HUES6 (cell line): ENCODE data around the gene PEPD.

Source experiments
- H3K27ac ChIP-seq: 2 replicates; pipeline ENCODE4 v1.7.0; 2013; ENCODE audit warnings: low read depth, mild to moderate bottlenecking, low read length, inconsistent platforms
- H3K27me3 ChIP-seq: 2 replicates; pipeline ENCODE4 v1.6.1; 2013; ENCODE audit warnings: low read length; ENCODE audit not compliant: control insufficient read depth, insufficient read depth
- H3K36me3 ChIP-seq: 2 replicates; pipeline ENCODE4 v1.6.1; 2013; ENCODE audit warnings: low read length; ENCODE audit not compliant: control insufficient read depth, insufficient read depth
- H3K4me1 ChIP-seq: 2 replicates; pipeline ENCODE4 v1.6.1; 2013; ENCODE audit warnings: low read length; ENCODE audit not compliant: control insufficient read depth, insufficient read depth
- H3K4me3 ChIP-seq: 2 replicates; pipeline ENCODE4 v1.5.1; 2013; ENCODE audit warnings: low read depth, low read length
- H3K9ac ChIP-seq: one replicate; pipeline ENCODE4 v1.6.1; 2013; ENCODE audit warnings: mild to moderate bottlenecking, low read length
- H3K9me3 ChIP-seq: 2 replicates; pipeline ENCODE4 v1.6.1; 2013; ENCODE audit warnings: low read depth, low read length; ENCODE audit not compliant: control insufficient read depth, insufficient read depth

Gene PEPD

GRCh38 chr19:33456076-33456844, 65.3 kb downstream of the PEPD start:
- Histone ChIP-seq H3K4me3 (no peak overlapping the region), H3K4me1 (no peaks in the 10 kb centered on the region), H3K9ac (no peak overlapping the region), H3K27me3 (no peaks in the 10 kb centered on the region), H3K36me3 (peaks cover 2% of the 10 kb centered on the region; the same call in 1 of the 2 replicates), H3K27ac (no peak overlapping the region), H3K9me3 (no peaks in the 10 kb centered on the region)

- Histone ChIP-seq H3K27me3 (no peaks in the 10 kb centered on the region), H3K9ac (no peak overlapping the region), H3K4me1 (no peaks in the 10 kb centered on the region), H3K4me3 (no peak overlapping the region), H3K27ac (no peak overlapping the region), H3K36me3 (no peaks in the 10 kb centered on the region; the same call in 1 of the 2 replicates), H3K9me3 (no peaks in the 10 kb centered on the region)
Observed at GRCh38 chr19:33453265-33453664, 68.3 kb downstream of the PEPD start.

- Histone ChIP-seq H3K27ac (no peak overlapping the region), H3K36me3 (no peaks in the 10 kb centered on the region; the same call in 1 of the 2 replicates), H3K27me3 (no peaks in the 10 kb centered on the region), H3K9me3 (no peaks in the 10 kb centered on the region), H3K9ac (no peak overlapping the region), H3K4me3 (no peak overlapping the region), H3K4me1 (no peaks in the 10 kb centered on the region)
Observed at GRCh38 chr19:33450689-33451088, 70.9 kb downstream of the PEPD start.

- Histone ChIP-seq H3K9me3 (no peaks in the 10 kb centered on the region), H3K27me3 (no peaks in the 10 kb centered on the region), H3K4me3 (no peak overlapping the region), H3K9ac (no peak overlapping the region), H3K36me3 (no peaks in the 10 kb centered on the region; the same call in 1 of the 2 replicates), H3K27ac (no peak overlapping the region), H3K4me1 (no peaks in the 10 kb centered on the region)
Observed at GRCh38 chr19:33449799-33450198, 71.8 kb downstream of the PEPD start.

- H3K27ac ChIP-seq = no peak overlapping the region
- H3K9ac ChIP-seq = no peak overlapping the region
- H3K36me3 ChIP-seq = peaks cover 3% of the 10 kb centered on the region; the same call in 1 of the 2 replicates
- no peaks in the 10 kb centered on the region for H3K9me3 ChIP-seq
- no peaks in the 10 kb centered on the region for H3K4me1 ChIP-seq
- H3K4me3 ChIP-seq = no peak overlapping the region
- H3K27me3 ChIP-seq = no peaks in the 10 kb centered on the region
Observed at GRCh38 chr19:33448159-33448516, 73.5 kb downstream of the PEPD start.

- no peaks in the 10 kb centered on the region for H3K9me3 ChIP-seq
- H3K4me1 ChIP-seq = no peaks in the 10 kb centered on the region
- H3K4me3 ChIP-seq = no peak overlapping the region
- peaks cover 3% of the 10 kb centered on the region; the same call in 1 of the 2 replicates for H3K36me3 ChIP-seq
- H3K9ac ChIP-seq = no peak overlapping the region
- no peak overlapping the region for H3K27ac ChIP-seq
- H3K27me3 ChIP-seq = no peaks in the 10 kb centered on the region
Observed at GRCh38 chr19:33447336-33448158, 74.0 kb downstream of the PEPD start.

GRCh38 chr19:33446330-33447293, 75.0 kb downstream of the PEPD start:
- Histone ChIP-seq H3K36me3 (peaks cover 3% of the 10 kb centered on the region; the same call in 1 of the 2 replicates), H3K9ac (no peak overlapping the region), H3K9me3 (no peaks in the 10 kb centered on the region), H3K27me3 (no peaks in the 10 kb centered on the region), H3K4me3 (no peak overlapping the region), H3K4me1 (no peaks in the 10 kb centered on the region), H3K27ac (no peak overlapping the region)

GRCh38 chr19:33445442-33446329, 75.9 kb downstream of the PEPD start:
- Histone ChIP-seq H3K27me3 (no peaks in the 10 kb centered on the region), H3K36me3 (peaks cover 3% of the 10 kb centered on the region; the same call in 1 of the 2 replicates), H3K4me3 (no peak overlapping the region), H3K9ac (no peak overlapping the region), H3K27ac (no peak overlapping the region), H3K4me1 (no peaks in the 10 kb centered on the region), H3K9me3 (no peaks in the 10 kb centered on the region)

- no peak overlapping the region for H3K9ac ChIP-seq
- peaks cover 3% of the 10 kb centered on the region; the same call in 1 of the 2 replicates for H3K36me3 ChIP-seq
- H3K9me3 ChIP-seq = no peaks in the 10 kb centered on the region
- no peak overlapping the region for H3K4me3 ChIP-seq
- no peaks in the 10 kb centered on the region for H3K4me1 ChIP-seq
- H3K27me3 ChIP-seq = no peaks in the 10 kb centered on the region
- no peak overlapping the region for H3K27ac ChIP-seq
Observed at GRCh38 chr19:33444562-33445441, 76.8 kb downstream of the PEPD start.
